Measurements from ENCODE around the gene IL31RA. TPM values are rescaled to one million over a fixed set of nuclear protein-coding genes. Genes with fewer than 3 reads are reported as not detected.

Gene IL31RA
- total and polyA plus RNA-seq, 10 of the 15 experiments (the other 5 are each of a cell fraction or from before 2014, with no cell fraction given) = 0.03 to 0.31 (median 0.11) TPM; not detected in 2

DNA sequence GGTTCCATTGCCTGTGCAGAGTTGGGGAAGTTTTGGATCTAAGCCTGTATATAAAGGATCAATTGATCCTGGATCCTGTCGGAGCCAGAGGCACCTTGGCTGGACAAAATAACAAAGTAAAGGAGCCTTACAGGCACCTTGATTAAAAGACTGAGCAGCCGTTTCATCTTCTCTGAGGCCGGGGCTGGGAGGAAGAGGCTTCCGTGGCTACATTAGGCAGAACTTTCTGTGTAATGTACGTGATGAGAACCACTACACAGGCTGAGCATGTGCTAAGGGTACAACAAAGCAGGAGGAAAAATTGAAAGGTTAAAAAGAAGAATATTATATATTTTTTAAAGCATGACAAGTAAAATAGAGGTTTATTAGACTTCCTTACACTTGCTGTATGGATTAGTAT, 37.0 kb downstream of the IL31RA start (continued):
- no peak for TF ChIP-seq MEF2A (IDR thresholded peaks at IDR 0.05; ENCODE audit: insufficient read depth, low read depth, low read length)
- TF ChIP-seq CBFB (IDR thresholded peaks at IDR 0.05; ENCODE audit: low read depth) = no peak
- TF ChIP-seq CBX5 (IDR thresholded peaks at IDR 0.05; ENCODE audit: low read depth) = no peak
- TF ChIP-seq SIX5 (IDR thresholded peaks at IDR 0.05; ENCODE audit: low read depth, low read length, severe bottlenecking) = no peak
- no peak for TF ChIP-seq PML (IDR thresholded peaks at IDR 0.05; ENCODE audit: low read length)

DNA sequence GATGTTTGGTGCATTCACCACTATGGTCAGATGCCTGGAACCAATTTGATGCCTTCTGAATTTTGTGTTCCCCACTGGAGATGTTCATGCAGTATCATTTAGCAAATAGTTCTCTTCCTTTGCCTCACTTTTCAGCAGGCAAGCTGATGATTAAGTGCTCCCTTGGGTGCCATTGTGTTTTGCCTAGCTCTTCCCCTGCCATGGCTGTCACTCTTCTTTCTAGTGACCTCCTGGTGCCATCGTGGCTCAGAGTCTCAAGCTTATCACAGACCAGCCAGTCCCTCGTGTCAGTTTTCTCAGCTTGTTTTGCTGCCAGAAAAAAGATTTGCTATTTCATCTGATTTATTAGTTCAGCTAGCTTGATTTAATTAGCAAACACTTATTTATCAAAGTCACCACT, 41.3 kb downstream of the IL31RA start:
- POLR2A ChIA-PET = no interaction called here
- Histone ChIP-seq H4K20me1 (ENCODE audit: control insufficient read depth, insufficient read depth) (no peaks in the 10 kb centered on the region), H3K9ac (ENCODE audit: control insufficient read depth, insufficient read depth, low read length) (no peak overlapping the region), H3K4me2 (ENCODE audit: control insufficient read depth, insufficient read depth) (no peak overlapping the region), H2AFZ (ENCODE audit: control insufficient read depth, low read depth, low read length) (no peak overlapping the region), H3K9me3 (replicated peaks; ENCODE audit: control insufficient read depth, insufficient read depth, low read length) (no peaks in the 10 kb centered on the region; the same call in 2 of the 3 replicates), H3K36me3 (ENCODE audit: control insufficient read depth in 2 of 2, insufficient read depth in 2 of 2, low read length in 1 of 2) (no peaks in the 10 kb centered on the region), H3K27me3 (replicated peaks in 1 of 2; ENCODE audit: control insufficient read depth in 2 of 2, insufficient read depth in 2 of 2, low read length in 1 of 2) (no peaks in the 10 kb centered on the region), H3K27ac (ENCODE audit: control insufficient read depth, insufficient read depth) (no peak overlapping the region), H3K79me2 (ENCODE audit: control insufficient read depth, insufficient read depth, low read length) (no peaks in the 10 kb centered on the region), H3K4me3 (no peak overlapping the region), H3K4me1 (ENCODE audit: control insufficient read depth, insufficient read depth, low read length) (peaks cover 7% of the 10 kb centered on the region; the same call in 1 of the 2 replicates)
- FAIRE-seq = no peak
- no peak for DNase-seq (ENCODE audit: low read depth, low spot score)
- RAD21 ChIA-PET (ENCODE audit: unreplicated experiment) = no interaction called here
- ATAC-seq = no peak
- in situ Hi-C loops (cut with MboI) (no loop called here), intact Hi-C loops (cut with micrococcal nuclease; ENCODE audit: unreplicated experiment) (no loop called here)
- 13% methylated on average over 2 of the region's 2 CpGs for WGBS (ENCODE audit: insufficient coverage, insufficient replicate concordance, low lambda C conversion rate, missing lambda C conversion rate)
- BruUV-seq (replicated peaks) = no TSS peak
- SMC1A ChIA-PET (ENCODE audit: uncharacterized antibody, unreplicated experiment) = interaction anchor here (1.5 kb wide), 1 partner anchor 15 kb away, joined by 5 read pairs; no protein-coding TSS in a partner anchor
- CTCF ChIA-PET = no interaction called here
- TF ChIP-seq EED (IDR thresholded peaks at IDR 0.05; ENCODE audit: low read depth) = no peak
- no peak for TF ChIP-seq ZNF207 (IDR thresholded peaks at IDR 0.05; ENCODE audit: borderline replicate concordance)
- TF ChIP-seq CEBPZ (IDR thresholded peaks at IDR 0.05; ENCODE audit: low read depth, low read length) = no peak
- no peak for TF ChIP-seq PML (IDR thresholded peaks at IDR 0.05; ENCODE audit: low read length)
- TF ChIP-seq, protein P1, sequence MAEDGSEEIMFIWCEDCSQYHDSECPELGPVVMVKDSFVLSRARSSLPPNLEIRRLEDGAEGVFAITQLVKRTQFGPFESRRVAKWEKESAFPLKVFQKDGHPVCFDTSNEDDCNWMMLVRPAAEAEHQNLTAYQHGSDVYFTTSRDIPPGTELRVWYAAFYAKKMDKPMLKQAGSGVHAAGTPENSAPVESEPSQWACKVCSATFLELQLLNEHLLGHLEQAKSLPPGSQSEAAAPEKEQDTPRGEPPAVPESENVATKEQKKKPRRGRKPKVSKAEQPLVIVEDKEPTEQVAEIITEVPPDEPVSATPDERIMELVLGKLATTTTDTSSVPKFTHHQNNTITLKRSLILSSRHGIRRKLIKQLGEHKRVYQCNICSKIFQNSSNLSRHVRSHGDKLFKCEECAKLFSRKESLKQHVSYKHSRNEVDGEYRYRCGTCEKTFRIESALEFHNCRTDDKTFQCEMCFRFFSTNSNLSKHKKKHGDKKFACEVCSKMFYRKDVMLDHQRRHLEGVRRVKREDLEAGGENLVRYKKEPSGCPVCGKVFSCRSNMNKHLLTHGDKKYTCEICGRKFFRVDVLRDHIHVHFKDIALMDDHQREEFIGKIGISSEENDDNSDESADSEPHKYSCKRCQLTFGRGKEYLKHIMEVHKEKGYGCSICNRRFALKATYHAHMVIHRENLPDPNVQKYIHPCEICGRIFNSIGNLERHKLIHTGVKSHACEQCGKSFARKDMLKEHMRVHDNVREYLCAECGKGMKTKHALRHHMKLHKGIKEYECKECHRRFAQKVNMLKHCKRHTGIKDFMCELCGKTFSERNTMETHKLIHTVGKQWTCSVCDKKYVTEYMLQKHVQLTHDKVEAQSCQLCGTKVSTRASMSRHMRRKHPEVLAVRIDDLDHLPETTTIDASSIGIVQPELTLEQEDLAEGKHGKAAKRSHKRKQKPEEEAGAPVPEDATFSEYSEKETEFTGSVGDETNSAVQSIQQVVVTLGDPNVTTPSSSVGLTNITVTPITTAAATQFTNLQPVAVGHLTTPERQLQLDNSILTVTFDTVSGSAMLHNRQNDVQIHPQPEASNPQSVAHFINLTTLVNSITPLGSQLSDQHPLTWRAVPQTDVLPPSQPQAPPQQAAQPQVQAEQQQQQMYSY (CRISPR knock-in tag; IDR thresholded peaks at IDR 0.05) = no peak
- TF ChIP-seq BRCA1 (IDR thresholded peaks at IDR 0.05; ENCODE audit: low read depth, low read length) = no peak
- TF ChIP-seq PAX5 (IDR thresholded peaks at IDR 0.05; ENCODE audit: borderline replicate concordance, low read depth, low read length) = no peak
- no peak for TF ChIP-seq WRNIP1 (IDR thresholded peaks at IDR 0.05; ENCODE audit: borderline replicate concordance, low read depth, low read length)
- no peak for TF ChIP-seq YBX1 (IDR thresholded peaks at IDR 0.05)
- no peak for TF ChIP-seq TAF1 (IDR thresholded peaks at IDR 0.05; ENCODE audit: borderline replicate concordance, low read depth, low read length)

Data from GM12878 (cell line).